HTR-8/SVneo (cell line): ENCODE results near the gene APC2.
"Not testable (repeated sequence)": the region's sequence is repeated elsewhere in the genome, so short reads cannot be mapped to it uniquely, and the experiment has no call there.

Source experiments
- DNase-seq: peaks from one replicate; pipeline ENCODE4 v3.0.0; 2011; ENCODE audit warnings: low spot score, mixed read lengths; ENCODE audit not compliant: insufficient read length
- FAIRE-seq: peaks from 2 replicates; lab custom pipeline; 2011; peaks lifted over from hg19 to GRCh38; lab: Jason Lieb, UNC

APC2 gene

DNA sequence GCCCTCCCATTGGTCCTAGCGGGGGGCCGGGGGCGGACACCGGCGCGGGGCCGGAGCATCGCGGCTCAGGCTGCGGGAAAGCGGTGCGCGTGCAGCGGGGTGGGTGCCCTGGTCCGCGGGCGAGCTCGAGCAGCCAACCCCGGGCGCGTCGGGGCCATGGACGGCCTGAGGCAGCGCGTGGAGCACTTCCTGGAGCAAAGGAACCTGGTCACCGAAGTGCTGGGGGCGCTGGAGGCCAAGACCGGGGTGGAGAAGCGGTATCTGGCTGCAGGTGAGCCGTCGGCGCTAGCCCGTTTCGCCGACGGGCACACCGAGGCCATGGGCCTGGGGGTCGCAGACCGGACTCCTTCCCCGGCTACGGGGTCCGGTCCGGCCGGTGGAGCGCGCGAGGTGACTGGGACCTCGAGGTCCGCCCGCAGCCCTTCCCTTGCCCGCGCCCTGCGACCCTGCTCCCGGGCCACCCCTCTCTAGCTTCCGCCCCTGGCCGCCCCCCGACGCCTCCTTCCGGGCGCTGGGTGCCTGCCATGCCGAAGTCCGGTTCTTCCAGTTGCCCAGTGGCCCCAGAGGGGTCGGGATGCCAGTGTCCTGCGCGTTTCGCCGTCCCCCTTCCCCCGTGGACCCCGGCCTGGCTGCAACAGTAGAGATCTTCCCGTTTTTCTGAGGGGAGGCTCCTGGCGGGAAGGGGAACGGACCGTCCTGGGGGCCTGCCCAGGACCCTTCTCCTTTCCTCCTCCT, 41.4 kb downstream of the APC2 start, which contains the start of gene REEP6:
Gene REEP6 (plus strand): TSS at position 68 of the 735 bp plus-strand sequence. CDS start 89 bp downstream, at position 157.
- FAIRE-seq = no peak
- DNase-seq = no peak

DNA sequence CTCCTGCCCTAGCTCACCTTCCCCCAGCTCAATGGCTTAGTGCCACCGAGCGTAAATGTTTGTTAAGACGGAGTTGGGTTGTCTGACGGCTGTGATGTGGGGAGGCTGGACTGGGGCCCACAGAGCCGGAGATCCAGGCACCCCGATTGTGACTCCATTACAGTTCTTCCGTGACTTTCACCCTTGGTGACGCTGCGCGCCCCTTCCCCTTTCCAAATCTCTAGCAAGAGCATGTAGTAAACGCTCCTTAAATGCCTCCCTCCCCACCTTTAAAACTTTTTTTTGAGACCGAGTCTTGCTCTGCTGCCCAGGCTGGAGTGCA, 41.9 kb downstream of the APC2 start:
- FAIRE-seq (no peak), DNase-seq (no peak)

DNA sequence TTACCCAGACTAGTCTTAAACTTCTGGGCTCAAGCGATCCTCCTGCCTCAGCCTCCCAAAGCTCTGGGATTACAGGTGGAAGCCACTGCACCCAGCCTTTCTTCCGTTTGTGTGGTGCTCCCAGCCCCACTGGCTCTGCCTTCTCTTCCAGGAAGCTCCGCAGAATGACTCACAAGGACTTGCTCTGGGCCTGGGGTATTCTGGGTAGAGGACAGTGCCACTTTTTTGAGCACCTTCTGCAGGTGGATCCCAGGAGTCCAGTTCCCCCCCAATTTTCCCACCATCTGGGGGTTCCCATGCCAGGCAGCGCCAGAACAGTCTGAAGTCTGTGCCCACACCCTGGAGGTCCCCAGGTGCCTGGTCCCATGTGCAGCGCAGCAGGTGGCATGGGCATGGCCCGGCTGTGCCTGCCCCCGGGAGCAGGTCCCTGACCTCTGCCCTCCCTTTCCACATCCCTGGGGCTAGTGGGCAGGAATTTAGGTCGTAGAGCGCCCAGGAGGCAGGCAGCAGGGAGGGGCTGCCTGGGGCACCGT, 42.6 kb downstream of the APC2 start:
- DNase-seq = no peak
- no peak for FAIRE-seq

DNA sequence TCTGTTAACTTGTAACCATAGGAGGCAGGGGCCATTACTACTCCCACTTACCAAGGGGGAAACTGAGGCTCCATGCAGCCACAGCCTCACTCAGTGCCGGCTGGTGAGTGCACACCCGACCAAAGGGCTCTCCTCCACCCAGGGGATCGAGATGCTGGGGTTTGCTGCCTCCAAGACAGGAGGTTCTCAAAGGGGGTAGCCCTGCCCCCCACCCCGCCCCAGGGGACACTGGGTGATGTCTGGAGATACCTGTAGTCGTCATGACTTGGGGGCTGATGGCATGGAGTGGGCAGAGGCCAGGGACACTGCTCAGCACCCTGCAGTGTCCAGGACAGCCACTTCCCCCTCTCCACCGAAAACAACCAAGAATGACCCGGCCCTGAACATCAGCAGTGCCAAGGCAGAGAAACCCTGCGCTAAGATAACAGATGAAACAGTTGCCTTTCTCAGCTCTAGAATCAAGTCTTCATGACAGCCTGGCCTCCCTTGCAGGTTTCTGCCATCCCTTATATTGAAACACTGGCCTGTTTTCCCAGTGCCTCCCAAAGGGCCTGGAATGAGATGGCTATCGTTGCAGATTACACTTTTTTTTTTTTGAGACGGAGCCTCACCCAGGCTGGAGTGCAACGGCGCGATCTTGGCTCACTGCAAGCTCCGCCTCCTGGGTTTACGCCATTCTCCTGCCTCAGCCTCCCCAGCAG, 44.3 kb downstream of the APC2 start:
- no peak for DNase-seq
- no peak for FAIRE-seq

DNA sequence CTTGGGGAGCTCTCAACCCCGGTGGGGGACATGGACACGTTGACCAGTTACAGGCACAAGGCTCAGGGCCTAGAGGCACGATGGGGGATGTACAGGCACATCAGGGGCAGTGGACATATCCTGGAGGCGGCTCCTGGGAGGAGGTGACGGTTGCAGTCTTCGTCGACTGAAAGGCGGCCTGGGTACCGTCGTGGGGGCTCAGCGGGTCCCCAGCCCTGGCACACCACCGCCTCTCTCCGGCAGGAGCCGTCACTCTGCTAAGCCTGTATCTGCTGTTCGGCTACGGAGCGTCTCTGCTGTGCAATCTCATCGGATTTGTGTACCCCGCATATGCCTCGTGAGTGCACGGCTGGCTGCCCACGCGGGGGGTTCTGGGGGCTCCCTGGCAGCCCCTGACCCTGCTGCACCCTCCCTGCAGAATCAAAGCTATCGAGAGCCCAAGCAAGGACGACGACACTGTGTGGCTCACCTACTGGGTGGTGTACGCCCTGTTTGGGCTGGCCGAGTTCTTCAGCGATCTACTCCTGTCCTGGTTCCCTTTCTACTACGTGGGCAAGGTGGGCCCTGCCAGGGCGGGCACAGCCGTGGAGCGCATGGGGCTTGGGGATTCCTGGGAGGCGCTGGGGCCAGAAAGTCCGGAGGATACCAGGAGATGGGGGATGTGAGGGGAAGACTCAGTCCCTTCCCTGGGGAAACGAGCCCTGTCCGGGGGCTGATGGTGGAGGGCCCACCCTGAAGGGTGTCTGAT, 45.3 kb downstream of the APC2 start:
- FAIRE-seq (no peak), DNase-seq (no peak)

DNA sequence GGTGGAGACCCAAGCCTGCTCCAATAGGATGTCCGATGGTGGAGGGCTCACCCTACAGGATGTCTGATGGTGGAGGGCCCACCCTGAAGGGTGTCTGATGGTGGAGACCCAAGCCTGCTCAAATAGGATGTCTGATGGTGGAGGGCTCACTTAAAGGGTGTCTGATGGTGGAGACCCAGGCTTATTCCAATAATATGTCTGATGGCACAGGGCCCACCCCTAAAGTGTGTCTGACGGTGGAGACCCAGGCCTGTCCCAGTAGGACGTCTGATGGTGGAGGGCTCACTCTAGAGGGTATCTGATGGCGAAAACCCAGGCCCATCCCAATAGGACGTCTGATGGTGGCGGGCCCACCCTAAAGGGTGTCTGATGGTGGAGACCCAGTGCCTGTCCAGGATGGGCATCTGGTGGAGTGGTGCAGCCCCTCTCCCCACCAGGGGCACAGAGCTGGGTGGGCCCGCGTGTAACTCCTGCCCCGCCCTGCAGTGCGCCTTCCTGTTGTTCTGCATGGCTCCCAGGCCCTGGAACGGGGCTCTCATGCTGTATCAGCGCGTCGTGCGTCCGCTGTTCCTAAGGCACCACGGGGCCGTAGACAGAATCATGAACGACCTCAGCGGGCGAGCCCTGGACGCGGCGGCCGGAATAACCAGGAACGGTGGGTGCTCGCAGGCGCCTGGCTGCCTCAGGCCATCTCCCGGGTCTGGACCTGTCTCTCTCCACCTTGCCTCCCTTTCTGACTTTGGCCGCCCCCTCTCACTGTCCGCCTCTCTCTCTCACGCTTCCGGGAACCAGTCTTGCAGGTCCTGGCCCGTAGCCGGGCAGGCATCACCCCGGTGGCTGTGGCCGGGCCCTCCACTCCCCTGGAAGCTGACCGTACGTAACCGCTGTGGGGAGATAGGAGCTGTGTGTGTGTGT, 46.1 kb downstream of the APC2 start:
- no peak for DNase-seq
- FAIRE-seq = no peak

DNA sequence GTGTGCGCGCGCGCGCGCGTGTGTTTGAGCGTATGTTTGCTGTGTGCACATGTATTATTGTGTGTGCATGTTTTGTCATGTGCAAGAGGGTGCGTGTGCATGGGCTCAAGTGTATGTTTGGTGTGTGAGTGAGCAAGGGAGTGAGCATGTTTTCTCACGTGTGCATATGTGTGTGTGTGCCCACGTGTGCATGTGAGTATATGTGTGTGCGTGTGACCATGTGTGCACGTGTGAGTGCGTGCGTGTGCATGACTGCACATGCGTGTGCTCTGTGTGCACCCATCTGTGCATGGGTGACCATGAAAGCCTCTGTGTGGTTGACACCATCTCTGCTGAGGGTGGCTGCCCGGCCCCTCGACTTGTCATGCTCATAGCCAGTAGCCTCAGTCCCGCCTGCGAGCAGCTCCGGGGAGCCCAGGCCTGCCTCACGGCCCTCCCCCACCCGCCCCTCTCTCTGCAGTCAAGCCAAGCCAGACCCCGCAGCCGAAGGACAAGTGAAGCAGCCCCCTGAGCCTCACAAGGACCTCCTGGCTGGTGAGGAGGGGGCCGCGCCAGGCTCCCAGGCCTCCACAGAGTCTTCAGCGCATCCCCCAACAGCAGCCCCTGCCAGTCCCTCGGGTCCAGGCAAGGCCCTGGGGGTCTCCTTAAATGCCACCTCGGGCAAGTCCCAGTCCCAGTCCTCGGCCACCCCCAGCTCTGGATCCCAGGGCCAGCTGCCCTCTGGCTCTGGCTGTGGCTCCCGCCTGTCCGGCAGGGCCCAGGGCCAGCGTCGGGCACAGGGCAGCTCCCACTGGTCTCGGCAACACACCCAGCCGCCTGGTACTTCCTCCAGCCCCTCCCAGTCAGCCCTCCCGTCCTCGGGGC, 47.0 kb downstream of the APC2 start:
- FAIRE-seq (no peak), DNase-seq (no peak)

DNA sequence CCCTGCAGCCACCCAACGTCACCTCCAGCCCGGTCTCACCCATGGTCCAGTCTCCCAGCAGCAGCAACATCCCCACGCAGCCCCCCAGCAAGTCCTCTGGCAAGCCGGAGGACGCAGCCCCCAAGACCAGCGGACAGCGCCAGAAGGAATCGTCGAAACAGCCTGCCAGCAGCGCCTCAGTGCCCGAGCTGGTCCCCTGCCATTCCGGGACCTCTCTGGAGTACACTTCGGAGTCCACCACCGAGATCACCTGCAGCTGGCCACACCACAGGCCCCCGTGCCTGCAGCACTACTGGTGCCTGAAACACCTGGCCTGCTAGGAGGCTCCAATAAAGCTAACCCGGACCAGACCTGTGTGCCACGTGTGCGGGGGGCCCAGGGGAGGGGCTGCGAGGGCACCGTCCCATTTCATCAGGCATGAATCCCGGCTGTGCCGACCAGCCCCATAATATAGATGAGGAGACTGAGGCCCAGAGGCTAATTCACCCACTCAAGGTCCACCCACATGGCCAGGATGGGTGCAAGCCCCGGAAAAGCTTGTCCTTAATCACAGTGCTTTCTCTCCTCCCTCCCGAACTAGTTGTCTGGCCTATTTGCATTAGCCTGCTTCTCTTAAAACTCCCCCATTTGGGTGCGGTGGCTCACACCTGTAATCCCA, 47.8 kb downstream of the APC2 start:
- DNase-seq (no peak), FAIRE-seq (no peak)

DNA sequence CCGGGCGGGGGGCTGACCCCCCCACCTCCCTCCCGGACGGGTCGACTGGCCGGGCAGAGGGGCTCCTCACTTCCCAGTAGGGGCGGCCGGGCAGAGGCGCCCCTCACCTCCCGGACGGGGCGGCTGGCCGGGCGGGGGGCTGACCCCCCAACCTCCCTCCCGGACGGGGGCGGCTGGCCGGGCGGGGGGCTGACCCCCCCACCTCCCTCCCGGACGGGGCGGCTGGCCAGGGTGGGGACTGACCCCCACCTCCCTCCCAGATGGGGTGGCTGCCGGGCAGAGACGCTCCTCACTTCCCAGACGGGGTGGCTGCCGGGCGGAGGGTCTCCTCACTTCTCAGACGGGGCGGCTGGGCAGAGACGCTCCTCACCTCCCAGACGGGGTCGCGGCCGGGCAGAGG, 49.3 kb downstream of the APC2 start:
- DNase-seq, FAIRE-seq: not testable (repeated sequence)

DNA sequence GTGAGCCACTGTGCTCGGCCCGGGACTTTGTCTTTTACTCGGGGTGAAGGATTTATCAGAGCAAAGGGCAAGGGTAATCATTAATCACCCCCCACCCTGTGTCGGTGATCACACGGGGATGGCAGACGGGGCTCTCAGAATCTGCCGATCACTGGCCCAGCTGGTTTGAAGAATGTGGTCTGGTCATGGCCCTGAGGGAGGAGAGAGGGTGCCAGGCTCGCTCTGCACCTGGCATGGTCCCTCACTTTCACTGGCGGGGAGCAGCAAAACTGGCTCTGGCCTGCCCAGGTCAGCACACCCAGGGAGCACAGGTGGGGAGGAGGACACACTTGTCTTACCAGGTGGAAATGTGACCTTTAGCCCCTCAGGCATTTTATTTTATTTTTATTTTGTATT, 51.3 kb downstream of the APC2 start:
- FAIRE-seq (no peak), DNase-seq (no peak)

DNA sequence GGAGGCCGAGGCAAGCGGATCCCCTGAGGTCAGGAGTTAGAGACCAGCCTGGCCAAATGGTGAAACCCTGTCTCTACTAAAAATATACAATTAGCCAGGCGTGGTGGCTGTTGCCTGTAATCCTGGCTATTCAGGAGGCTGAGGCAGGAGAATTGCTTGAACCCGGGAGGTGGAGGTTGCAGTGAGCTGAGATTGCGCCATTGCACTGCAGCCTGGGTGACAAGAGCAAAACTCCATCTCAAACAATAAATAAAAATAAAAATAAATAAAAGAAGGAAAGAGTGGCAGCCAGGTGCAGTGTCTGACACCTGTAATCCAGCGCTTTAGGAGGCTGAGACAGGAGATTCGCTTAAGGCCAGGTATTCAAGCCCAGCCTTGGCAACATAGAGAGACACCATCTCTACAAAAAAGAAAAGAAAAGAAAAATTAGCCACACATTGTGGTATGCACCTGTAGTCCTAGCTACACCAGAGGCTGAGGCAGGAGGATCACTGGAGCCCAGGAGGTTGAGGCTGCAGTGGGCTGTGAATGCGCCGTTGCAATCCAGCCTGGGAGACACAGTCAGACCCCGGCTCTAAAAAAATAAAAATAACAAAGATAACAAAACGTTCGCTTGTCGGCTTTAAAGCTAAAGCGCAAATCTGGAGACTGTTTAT, 52.6 kb downstream of the APC2 start:
- FAIRE-seq (no peak), DNase-seq (no peak)

DNA sequence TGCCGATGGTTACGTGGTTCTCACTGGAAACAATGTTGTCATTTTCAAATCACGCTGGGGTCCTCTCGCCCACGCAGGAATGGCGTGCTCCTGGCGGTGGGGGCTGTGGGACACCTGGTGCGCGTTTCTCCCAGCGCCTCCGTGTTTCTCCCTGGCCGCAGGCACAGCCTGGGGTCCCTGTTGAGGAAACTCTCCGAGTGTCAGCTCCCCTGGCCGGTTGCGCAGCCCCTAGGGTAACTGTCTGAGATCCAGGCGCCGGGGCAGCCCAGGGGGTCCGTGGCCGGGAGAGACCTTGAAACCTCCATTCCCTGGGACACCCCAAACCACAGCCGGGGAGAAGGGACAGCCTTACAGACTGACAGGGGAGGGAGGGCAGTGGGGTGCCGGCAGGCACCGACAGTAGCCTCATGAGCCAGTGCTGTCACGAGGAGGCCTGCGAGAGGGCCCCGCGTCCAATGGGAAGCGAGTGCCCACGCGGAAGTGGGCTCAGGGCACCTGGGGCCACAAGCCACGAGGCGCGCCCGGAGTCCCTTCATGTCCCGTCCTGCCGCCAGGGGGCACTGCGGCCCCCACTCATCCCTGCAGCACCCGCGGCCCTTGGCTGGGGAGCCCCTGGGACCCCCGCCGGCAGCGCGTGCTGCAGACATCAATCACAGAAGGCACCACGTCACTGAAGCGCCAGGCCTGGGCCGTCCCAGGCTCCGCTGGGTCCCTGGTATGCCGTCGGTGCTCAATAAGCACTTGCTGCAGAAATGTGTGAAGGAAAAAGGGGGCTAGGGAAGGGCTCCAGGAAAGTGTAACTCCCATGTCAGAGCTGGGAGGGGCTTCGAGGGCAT, 53.4 kb downstream of the APC2 start:
- no peak for FAIRE-seq

DNA sequence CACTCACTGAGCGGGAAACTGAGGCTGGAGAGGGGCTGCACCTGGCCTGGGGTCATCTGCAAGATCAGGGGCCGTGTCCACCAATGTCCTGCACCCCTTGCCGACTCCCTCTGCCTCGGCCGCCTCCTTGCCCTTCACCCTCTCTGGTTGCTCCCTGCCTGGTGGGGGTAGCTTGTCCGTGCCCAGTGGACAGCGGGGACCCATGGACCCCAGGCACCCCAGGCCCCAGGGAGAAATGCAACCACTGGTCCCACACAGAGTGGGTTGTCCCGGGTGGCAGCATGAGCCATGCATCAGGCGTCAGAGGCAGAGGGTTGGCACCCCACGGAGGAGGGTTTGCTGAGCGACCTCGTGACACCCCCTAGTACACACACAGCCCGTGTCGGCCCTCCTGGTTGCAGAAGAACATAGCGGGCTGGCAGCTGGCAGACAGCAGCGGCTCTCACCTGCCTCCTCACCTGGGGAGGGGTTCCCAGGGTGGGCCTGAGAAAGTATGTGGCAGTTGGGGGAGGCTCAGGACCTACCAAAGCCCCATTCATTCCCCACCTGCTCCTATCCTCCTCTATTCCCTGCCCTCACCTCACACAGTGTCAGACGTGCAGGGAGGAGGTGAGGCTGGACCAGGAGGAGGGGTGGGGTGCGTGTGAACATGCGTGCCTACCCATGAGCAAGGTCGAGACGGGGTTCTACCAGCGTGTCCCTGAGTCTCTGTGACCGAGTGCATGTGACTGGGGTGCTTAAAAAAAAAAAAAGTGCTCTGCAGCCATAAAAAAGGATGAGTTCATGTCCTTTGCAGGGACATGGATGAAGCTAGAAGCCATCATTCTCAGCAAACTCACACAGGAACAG, 54.2 kb downstream of the APC2 start:
- FAIRE-seq (no peak), DNase-seq (no peak)

More for the DNA sequence above, 53.4 kb downstream of the APC2 start:
- DNase-seq = no peak

DNA sequence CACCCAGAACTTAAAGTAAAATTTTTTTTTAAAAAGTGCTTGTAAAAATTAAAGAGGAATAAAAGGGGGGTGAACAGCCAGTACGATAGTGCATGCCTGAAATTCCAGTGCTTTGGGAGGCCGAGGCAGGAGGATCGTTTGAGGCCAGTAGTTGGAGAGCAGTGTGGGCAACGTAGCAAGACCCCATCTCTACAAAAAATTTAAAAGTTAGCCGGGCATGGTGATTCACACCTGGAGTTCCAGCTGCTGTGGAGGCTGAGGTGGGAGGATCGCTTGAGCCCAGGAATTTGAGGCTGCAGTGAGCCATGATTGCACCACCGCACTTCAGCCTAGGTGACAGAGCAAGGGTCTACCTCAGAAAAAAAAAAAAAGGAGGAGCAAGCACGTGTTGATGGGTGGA, 55.1 kb downstream of the APC2 start:
- FAIRE-seq = no peak
- DNase-seq = no peak

DNA sequence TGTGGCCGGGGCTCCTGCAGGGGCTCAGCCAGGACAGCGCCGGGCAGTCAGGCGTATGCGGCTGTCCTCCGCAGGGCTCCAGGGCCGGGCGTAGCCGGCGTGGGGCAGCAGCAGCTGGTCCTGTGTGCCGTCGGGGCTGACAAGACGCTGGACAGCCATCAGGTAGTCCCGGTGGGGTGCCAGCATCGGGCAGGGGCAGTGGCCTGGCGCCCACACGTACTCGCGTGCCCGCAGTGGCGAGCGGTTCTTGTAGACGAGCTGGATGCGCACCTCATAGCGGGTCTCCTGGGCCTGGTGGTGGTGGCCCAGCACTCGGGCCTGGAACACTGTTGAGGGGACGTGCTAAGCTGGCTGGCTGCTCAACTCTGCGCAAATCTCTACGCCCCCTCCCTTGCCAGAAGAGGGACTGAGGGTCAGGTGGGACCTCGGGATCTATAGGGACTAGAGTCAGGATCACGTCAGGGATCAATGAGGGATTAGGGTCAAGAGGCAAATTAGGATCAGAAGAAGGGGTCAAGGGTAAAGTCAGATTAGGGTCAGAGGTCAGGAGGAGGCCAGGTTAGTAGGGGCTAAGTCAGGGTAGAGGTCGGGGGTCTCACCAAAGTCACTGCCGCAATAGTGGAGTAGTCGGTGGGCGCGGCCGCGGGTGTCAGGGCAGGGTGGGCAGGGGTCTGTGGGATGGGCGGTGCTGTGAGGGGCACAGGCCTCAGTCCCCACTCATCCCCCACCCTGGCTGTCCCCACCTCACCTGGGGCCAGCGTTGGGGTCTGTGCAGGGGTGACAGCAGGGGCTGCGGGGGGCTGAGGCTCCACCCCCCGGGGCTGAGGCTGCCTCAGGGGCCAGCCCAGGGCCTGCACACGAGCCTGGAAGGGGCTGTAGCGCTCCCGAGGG, 56.3 kb downstream of the APC2 start:
- no peak for FAIRE-seq
- no peak for DNase-seq
